NB4 (cell line): ENCODE data around the gene KIAA0040.

Experiments used
- CTCF ChIP-seq: IDR thresholded peaks from one replicate; pipeline ENCODE4 v1.5.1; 2012; ENCODE audit warnings: low read depth, low read length
- POLR2A ChIP-seq: IDR thresholded peaks from 2 replicates; pipeline ENCODE4 v1.6.1; 2011; ENCODE audit warnings: mild to moderate bottlenecking; ENCODE audit not compliant: insufficient read length; ENCODE audit errors: extremely low read depth

GRCh38 chr1:175169286-175170018 lies 23.1 kb downstream of the KIAA0040 start:
- TF ChIP-seq POLR2A (no peak), CTCF (no peak)
